Activated CD8-positive, alpha-beta T cell treated with anti-CD3 and anti-CD28 coated beads for 36 hours (primary cell): ENCODE results near the gene DHDH. TPM values are rescaled to one million over a fixed set of nuclear protein-coding genes. Genes with fewer than 3 reads are reported as not detected.
A peak's percentile ranks its signal among the peaks of the same experiment; 100 is the strongest.

Source experiments
- ATAC-seq: fragments of 200-7000 bp; cut with Tn5 transposase; one replicate; pipeline ENCODE4 v1.10.0; 2021; ENCODE audit warnings: mild to moderate bottlenecking, moderate library complexity
- CTCF ChIA-PET: fragments of 350-600 bp; sonication (Branson Sonifier 250); formaldehyde crosslinking; loops from one replicate; lab custom pipeline; 2021; ENCODE audit warnings: antibody characterized with exemption; lab: Charles Lee
- POLR2A ChIA-PET: fragments of 350-600 bp; sonication (Branson Sonifier 250); formaldehyde crosslinking; loops from one replicate; lab custom pipeline; 2021; ENCODE audit warnings: antibody characterized with exemption; lab: Charles Lee
- DNase-seq: peaks from one replicate; pipeline ENCODE4 v3.0.0-alpha.2; 2020
- H3K27ac Mint-ChIP-seq: one replicate; pipeline ENCODE4 v1.8.0; 2021; ENCODE audit warnings: mild to moderate bottlenecking, mixed read lengths
- H3K27me3 Mint-ChIP-seq: one replicate; pipeline ENCODE4 v1.8.0; 2021; ENCODE audit warnings: mixed read lengths
- H3K36me3 Mint-ChIP-seq: one replicate; pipeline ENCODE4 v1.8.0; 2021; ENCODE audit warnings: low read depth, mixed read lengths
- H3K4me1 Mint-ChIP-seq: one replicate; pipeline ENCODE4 v1.8.0; 2021; ENCODE audit warnings: low read depth, mixed read lengths
- H3K4me3 Mint-ChIP-seq: one replicate; pipeline ENCODE4 v1.8.0; 2021; ENCODE audit warnings: mild to moderate bottlenecking, moderate library complexity, mixed read lengths
- H3K9me3 Mint-ChIP-seq: one replicate; pipeline ENCODE4 v1.8.0; 2021; ENCODE audit warnings: mixed read lengths
- intact Hi-C: fragments of 100-400 bp; cut with micrococcal nuclease; formaldehyde crosslinking; loops from one replicate; pipeline ENCODE4 v1.10.0; 2022
- total RNA-seq, 2 experiments: library from RNA; stranded (reverse); gene quantifications; one replicate each; pipeline ENCODE4 v1.2.3, GENCODE V29; 2021
- TF ChIP-seq, protein P1 (sequence below): fragments of 200-600 bp; IDR thresholded peaks from one replicate; pipeline ENCODE4 v1.8.0; 2022; ENCODE audit warnings: antibody characterized with exemption, mild to moderate bottlenecking

The DHDH gene
- total RNA-seq, 2 experiments from 2014 or later: 1.4 to 2.8 TPM

DNA sequence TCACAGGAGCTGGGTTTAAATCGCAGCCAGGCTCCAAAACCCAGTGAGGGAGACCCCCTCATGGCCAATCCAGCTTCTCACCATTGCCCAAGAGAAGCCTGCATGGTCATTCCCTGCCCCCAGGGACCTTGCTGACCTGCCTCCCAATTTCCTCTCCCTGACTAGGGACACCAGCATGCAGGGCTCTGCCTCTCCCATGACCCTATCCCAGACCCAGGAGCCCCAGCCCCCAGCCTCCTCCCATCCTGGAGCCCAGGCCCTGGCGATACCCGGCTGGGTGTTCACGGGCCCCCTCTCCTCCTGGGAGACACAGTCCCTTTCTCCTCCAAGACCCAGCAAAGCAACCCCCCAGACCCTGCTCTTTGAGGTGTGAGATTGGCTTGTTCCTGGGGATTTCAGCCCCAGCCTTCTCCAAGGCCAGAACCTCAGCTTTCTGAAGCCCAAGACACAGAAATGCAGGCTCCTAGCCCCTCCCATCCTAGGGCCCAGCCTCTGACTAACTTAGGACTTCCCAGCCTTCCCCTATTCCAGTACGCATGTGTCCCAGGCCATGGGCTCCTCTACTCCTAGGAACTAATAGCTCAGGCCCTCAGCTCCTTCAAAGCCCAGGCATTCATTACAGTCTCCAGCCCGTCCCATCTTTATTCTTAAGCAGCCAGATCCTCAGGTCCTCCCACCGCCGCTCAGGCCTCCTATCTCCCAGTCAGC, 58.5 kb downstream of the DHDH start:
- peaks cover 47% of the 10 kb centered on the region for H3K4me1 Mint-ChIP-seq
- TF ChIP-seq, protein P1, sequence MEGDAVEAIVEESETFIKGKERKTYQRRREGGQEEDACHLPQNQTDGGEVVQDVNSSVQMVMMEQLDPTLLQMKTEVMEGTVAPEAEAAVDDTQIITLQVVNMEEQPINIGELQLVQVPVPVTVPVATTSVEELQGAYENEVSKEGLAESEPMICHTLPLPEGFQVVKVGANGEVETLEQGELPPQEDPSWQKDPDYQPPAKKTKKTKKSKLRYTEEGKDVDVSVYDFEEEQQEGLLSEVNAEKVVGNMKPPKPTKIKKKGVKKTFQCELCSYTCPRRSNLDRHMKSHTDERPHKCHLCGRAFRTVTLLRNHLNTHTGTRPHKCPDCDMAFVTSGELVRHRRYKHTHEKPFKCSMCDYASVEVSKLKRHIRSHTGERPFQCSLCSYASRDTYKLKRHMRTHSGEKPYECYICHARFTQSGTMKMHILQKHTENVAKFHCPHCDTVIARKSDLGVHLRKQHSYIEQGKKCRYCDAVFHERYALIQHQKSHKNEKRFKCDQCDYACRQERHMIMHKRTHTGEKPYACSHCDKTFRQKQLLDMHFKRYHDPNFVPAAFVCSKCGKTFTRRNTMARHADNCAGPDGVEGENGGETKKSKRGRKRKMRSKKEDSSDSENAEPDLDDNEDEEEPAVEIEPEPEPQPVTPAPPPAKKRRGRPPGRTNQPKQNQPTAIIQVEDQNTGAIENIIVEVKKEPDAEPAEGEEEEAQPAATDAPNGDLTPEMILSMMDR: no peak
- peak overlapping the region; percentile 95 for H3K4me3 Mint-ChIP-seq
- no peak for DNase-seq
- no peaks in the 10 kb centered on the region for H3K9me3 Mint-ChIP-seq
- ChIA-PET CTCF (interaction anchor here (1.0 to 5.7 kb wide), 7 partner anchors 8 to 150 kb away, joined by 3 to 101 read pairs (median 6); partner anchors contain the start of gene BAX), POLR2A (interaction anchor here (0.6 to 3.5 kb wide), 7 partner anchors 8 to 116 kb away, joined by 3 to 12 read pairs (median 5); no protein-coding TSS in a partner anchor)
- ATAC-seq: no peak
- peak overlapping the region; percentile 91 for H3K27ac Mint-ChIP-seq
- intact Hi-C loops: no loop called here
- no peaks in the 10 kb centered on the region for H3K27me3 Mint-ChIP-seq
- H3K36me3 Mint-ChIP-seq: peaks cover 36% of the 10 kb centered on the region

DNA sequence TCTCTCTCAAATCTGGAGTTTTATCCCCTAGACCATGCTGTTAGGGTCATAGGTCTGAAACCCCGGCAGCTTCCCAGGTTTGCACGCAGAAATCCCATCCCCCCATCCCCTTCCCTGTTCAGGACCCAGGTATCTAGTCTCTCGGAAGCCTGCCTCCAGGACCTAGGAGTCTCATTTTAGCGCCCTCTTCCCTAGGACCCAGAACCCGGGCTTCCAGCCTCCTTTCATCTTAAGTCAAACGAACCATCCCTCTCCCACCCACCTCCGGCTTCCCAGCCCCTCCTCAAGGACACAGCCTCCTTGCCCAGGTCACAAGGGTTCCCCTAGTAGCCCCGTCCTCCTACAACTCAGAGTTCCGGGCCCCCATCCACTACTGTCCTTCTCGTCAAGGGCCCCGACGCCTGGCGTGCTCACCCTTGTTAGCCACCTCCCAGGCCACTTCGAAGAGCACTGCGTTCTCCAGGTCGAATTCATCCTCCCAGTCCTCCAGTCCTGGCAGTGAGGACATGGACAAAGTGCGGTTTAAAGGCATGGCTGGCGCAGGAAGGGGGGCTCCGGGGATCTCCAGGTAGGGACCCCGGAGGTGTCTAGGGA, 59.2 kb downstream of the DHDH start:
- Mint-ChIP-seq H3K36me3 (peaks cover 34% of the 10 kb centered on the region), H3K27me3 (no peaks in the 10 kb centered on the region), H3K4me3 (peak overlapping the region; percentile 95), H3K27ac (peak overlapping the region; percentile 91), H3K9me3 (no peaks in the 10 kb centered on the region), H3K4me1 (peaks cover 43% of the 10 kb centered on the region)
- DNase-seq (peak; percentile 39), ATAC-seq (no peak)
- TF ChIP-seq, protein P1: no peak
- intact Hi-C loops: no loop called here
- ChIA-PET POLR2A (interaction anchor here (0.6 to 3.5 kb wide), 12 partner anchors 8 to 344 kb away, joined by 3 to 18 read pairs (median 5); partner anchors contain the start of genes FTL and LIN7B), CTCF (interaction anchor here (0.9 to 5.7 kb wide), 27 partner anchors 7 to 347 kb away, joined by 3 to 101 read pairs (median 6); partner anchors contain the start of genes BAX, CGB7, DHDH and LIN7B)

DNA sequence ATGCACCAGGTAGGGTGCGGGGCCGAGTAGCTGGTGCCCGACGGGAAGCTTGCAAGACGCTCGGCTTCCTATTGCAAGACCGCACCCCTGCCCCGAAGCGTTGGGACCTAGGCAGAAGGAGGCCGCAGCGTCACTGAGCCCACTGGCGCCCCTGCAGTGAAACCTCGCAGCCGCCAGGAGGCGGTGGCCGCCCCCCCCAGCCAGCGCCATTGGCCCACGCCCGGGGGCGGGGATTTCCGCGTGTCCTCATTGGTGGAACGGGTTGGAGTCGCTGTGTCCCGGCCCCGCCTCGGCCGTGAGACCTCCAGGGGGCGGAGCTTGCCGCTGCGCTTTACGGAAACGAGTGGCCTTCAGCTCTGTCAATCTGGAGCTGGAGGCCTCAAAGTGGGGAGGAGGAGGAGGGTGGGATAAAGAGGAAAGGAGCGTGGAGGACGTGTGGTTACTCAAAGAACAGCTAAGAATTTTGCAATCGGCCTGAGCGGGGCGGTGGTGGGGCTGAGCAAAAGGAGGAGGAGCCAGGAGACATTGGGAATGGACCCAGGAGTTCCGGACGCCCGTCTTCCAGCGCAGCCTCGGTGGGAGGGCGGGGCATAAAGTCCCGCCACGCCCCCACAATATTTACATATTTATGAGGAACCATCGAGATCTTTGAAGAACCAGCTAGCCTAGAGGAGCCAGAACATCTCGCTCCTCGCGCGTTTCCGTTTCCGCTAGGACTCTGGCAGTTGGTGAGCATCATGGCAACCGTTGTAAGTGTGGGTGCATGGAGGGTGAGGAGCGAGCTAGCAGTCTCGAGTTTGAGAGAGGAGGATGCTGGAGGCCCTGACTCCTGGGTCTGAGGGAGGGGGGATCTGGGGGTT, 59.9 kb downstream of the DHDH start, which contains the start of the genes GYS1 and RUVBL2:
GYS1 (minus strand) TSS at position 135 of the 860 bp plus-strand sequence. CDS start 197 bp downstream, outside the sequence.
RUVBL2 (plus strand) TSS at position 713 of the 860 bp plus-strand sequence; CDS start at position 738, 25 bp downstream.
- Mint-ChIP-seq H3K27ac (peak within 1 kb of the TSS; percentile 98), H3K36me3 (peaks cover 29% of the 10 kb centered on the region), H3K9me3 (no peaks in the 10 kb centered on the region), H3K4me3 (peak within 1 kb of the TSS; percentile 95), H3K27me3 (no peaks in the 10 kb centered on the region), H3K4me1 (peaks cover 42% of the 10 kb centered on the region)
- peak; percentile 100 for DNase-seq
- intact Hi-C loops: no loop called here
- TF ChIP-seq, protein P1: peak; percentile 97
- ChIA-PET POLR2A (interaction anchor here (0.6 to 3.5 kb wide), 17 partner anchors 9 to 670 kb away, joined by 3 to 18 read pairs (median 4); partner anchors contain the start of genes FTL and LIN7B), CTCF (interaction anchor here (0.7 to 5.7 kb wide), 40 partner anchors 8 to 348 kb away, joined by 3 to 101 read pairs (median 5); partner anchors contain the start of genes BAX, CGB7, DHDH and LIN7B)
- ATAC-seq: peak; percentile 95

DNA sequence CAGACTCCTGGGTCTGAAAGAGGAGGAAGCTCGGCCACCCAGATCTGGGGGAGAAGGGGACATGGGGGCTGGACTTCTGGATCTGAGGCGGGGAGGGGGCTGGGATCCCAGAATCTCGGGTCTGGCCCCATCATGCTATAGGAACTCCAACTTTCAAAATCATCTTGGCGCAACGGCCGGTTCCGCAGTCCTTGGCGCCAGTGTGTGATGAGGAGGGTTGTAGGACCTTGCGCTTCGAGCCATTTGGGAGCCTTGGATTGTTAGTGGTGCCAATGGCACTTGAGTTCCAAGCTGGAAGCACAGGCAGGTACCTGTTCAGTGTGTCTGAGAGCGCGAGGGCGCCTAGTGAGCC, 60.5 kb downstream of the DHDH start:
- Mint-ChIP-seq H3K27ac (peak overlapping the region; percentile 98), H3K27me3 (no peaks in the 10 kb centered on the region), H3K4me1 (peaks cover 42% of the 10 kb centered on the region), H3K9me3 (no peaks in the 10 kb centered on the region), H3K4me3 (peak overlapping the region; percentile 95), H3K36me3 (peaks cover 26% of the 10 kb centered on the region)
- ATAC-seq (no peak), DNase-seq (no peak)
- intact Hi-C loops: no loop called here
- TF ChIP-seq, protein P1: no peak
- ChIA-PET CTCF (interaction anchor here (0.9 to 5.7 kb wide), 27 partner anchors 8 to 206 kb away, joined by 3 to 101 read pairs (median 6); partner anchors contain the start of genes BAX, CGB7, DHDH and LIN7B), POLR2A (interaction anchor here (0.6 to 3.5 kb wide), 15 partner anchors 8 to 348 kb away, joined by 3 to 18 read pairs (median 5); partner anchors contain the start of genes CA11, FTL and LIN7B)

Other genes with a start within 250 kb of the DHDH start
- gene FUT2, start 237.7 kb upstream of the DHDH start, total RNA-seq: not detected
- gene MAMSTR, start 214.0 kb upstream of the DHDH start, total RNA-seq: 1 to 10 TPM in 1 of 2 experiments, under 1 TPM in 1; 0.56 to 1.0 TPM
- 1 to 10 TPM in 1 of 2 experiments, under 1 TPM in 1; 0.72 to 1.2 TPM for gene RASIP1, start 193.1 kb upstream of the DHDH start, total RNA-seq
- gene IZUMO1, start 186.8 kb upstream of the DHDH start, total RNA-seq: not detected
- under 1 TPM; 0.09 to 0.11 TPM for gene FUT1, start 181.1 kb upstream of the DHDH start, total RNA-seq
- gene FGF21, start 178.2 kb upstream of the DHDH start, total RNA-seq: not detected
- gene BCAT2, start 122.7 kb upstream of the DHDH start, total RNA-seq: 10 to 100 TPM; 59.5 to 63.3 TPM
- under 1 TPM; 0.47 to 0.56 TPM for gene HSD17B14, start 97.2 kb upstream of the DHDH start, total RNA-seq
- 1 to 10 TPM; 9.4 to 9.7 TPM for gene PLEKHA4, start 65.1 kb upstream of the DHDH start, total RNA-seq
- 10 to 100 TPM; 77.8 to 81.2 TPM for gene PPP1R15A, start 61.3 kb upstream of the DHDH start, total RNA-seq
- gene TULP2, start 35.0 kb upstream of the DHDH start, total RNA-seq: under 1 TPM; 0.68 to 0.85 TPM
- gene NUCB1, start 33.4 kb upstream of the DHDH start, total RNA-seq: 100 to 1,000 TPM; 102 to 114 TPM
- gene BAX, start 21.2 kb downstream of the DHDH start, total RNA-seq: 100 to 1,000 TPM; 182 to 189 TPM
- gene FTL, start 31.6 kb downstream of the DHDH start, total RNA-seq: 1,000 to 10,000 TPM; 1,296 to 1,324 TPM
- gene GYS1, start 59.6 kb downstream of the DHDH start, total RNA-seq: 10 to 100 TPM; 58.1 to 58.7 TPM
- 100 to 1,000 TPM; 175 to 176 TPM for gene RUVBL2, start 60.2 kb downstream of the DHDH start, total RNA-seq
- not detected for gene LHB, start 83.4 kb downstream of the DHDH start, total RNA-seq
- not detected for gene CGB3, start 90.6 kb downstream of the DHDH start, total RNA-seq
- not detected for gene CGB2, start 98.2 kb downstream of the DHDH start, total RNA-seq
- gene CGB1, start 103.2 kb downstream of the DHDH start, total RNA-seq: not detected
- gene CGB5, start 110.1 kb downstream of the DHDH start, total RNA-seq: not detected
- not detected for gene CGB8, start 115.4 kb downstream of the DHDH start, total RNA-seq
- gene CGB7, start 124.0 kb downstream of the DHDH start, total RNA-seq: not detected
- gene NTF4, start 131.1 kb downstream of the DHDH start, total RNA-seq: not detected
- not detected for gene KCNA7, start 139.0 kb downstream of the DHDH start, total RNA-seq
- gene SNRNP70, start 151.8 kb downstream of the DHDH start, total RNA-seq: 100 to 1,000 TPM; 187 to 188 TPM
- 1 to 10 TPM; 2.1 to 4.4 TPM for gene LIN7B, start 180.7 kb downstream of the DHDH start, total RNA-seq
- gene C19orf73, start 185.4 kb downstream of the DHDH start, total RNA-seq: 1 to 10 TPM; 1.5 to 2.0 TPM
- gene PPFIA3, start 185.8 kb downstream of the DHDH start, total RNA-seq: 1 to 10 TPM; 3.9 to 5.1 TPM
- not detected for gene HRC, start 221.7 kb downstream of the DHDH start, total RNA-seq
- under 1 TPM; 0.40 to 0.54 TPM for gene TRPM4, start 224.1 kb downstream of the DHDH start, total RNA-seq